WTC11 (cell line): ENCODE data around the gene SCARB2. TPM values are rescaled to one million over a fixed set of nuclear protein-coding genes. Genes with fewer than 3 reads are reported as not detected.
"Not testable (repeated sequence)": the region's sequence is repeated elsewhere in the genome, so short reads cannot be mapped to it uniquely, and the experiment has no call there.

ENCODE experiments used
- ATAC-seq: fragments of 200-7000 bp; cut with Tn5 transposase; 2 replicates; pipeline ENCODE4 v1.10.0; 2021; ENCODE audit warnings: mild to moderate bottlenecking, moderate library complexity
- CTCF ChIA-PET: fragments of 300-600 bp; sonication (Branson Sonifier 250); formaldehyde crosslinking; loops from one replicate; lab custom pipeline; 2021; ENCODE audit warnings: antibody characterized with exemption; lab: Charles Lee
- POLR2A ChIA-PET: fragments of 350-600 bp; sonication (Branson Sonifier 250); formaldehyde crosslinking; loops from one replicate; lab custom pipeline; 2021; ENCODE audit warnings: antibody characterized with exemption; lab: Charles Lee
- DNase-seq: peaks from one replicate; pipeline ENCODE4 v3.0.0; 2021; ENCODE audit warnings: low spot score
- H3K27ac Mint-ChIP-seq: 2 replicates; pipeline ENCODE4 v1.8.0; 2021; ENCODE audit warnings: mixed read lengths
- H3K27me3 Mint-ChIP-seq: 2 replicates; pipeline ENCODE4 v1.8.0; 2021; ENCODE audit warnings: low read depth, mild to moderate bottlenecking, moderate library complexity, mixed read lengths
- H3K36me3 Mint-ChIP-seq: 2 replicates; pipeline ENCODE4 v1.8.0; 2021; ENCODE audit warnings: mixed read lengths
- H3K4me1 Mint-ChIP-seq: 2 replicates; pipeline ENCODE4 v1.8.0; 2022; ENCODE audit warnings: mixed read lengths
- H3K4me3 Mint-ChIP-seq: 2 replicates; pipeline ENCODE4 v1.8.0; 2021; ENCODE audit warnings: mild to moderate bottlenecking, moderate library complexity, mixed read lengths
- H3K9me3 Mint-ChIP-seq: 2 replicates; pipeline ENCODE4 v1.8.0; 2021; ENCODE audit warnings: mixed read lengths
- AR ChIP-seq: fragments of 250-450 bp; sonication (Bioruptor Pico); IDR thresholded peaks from 2 replicates; pipeline ENCODE4 v1.9.0; 2021; ENCODE audit warnings: mild to moderate bottlenecking
- CBFB ChIP-seq: sonication (generic); formaldehyde crosslinking; IDR thresholded peaks from 2 replicates; pipeline ENCODE4 v1.8.1; 2022; ENCODE audit warnings: mild to moderate bottlenecking, low read depth, missing genetic modification reagents
- E2F1 ChIP-seq: sonication (generic); formaldehyde crosslinking; IDR thresholded peaks from 2 replicates; pipeline ENCODE4 v1.8.0; 2022; ENCODE audit warnings: mild to moderate bottlenecking, missing genetic modification reagents
- ERG ChIP-seq: fragments of 250-450 bp; sonication (Bioruptor Pico); IDR thresholded peaks from 2 replicates; pipeline ENCODE4 v1.8.0; 2021; ENCODE audit warnings: mild to moderate bottlenecking
- FOXJ3 ChIP-seq: sonication (generic); formaldehyde crosslinking; IDR thresholded peaks from 2 replicates; pipeline ENCODE4 v1.9.0; 2021; ENCODE audit warnings: missing genetic modification reagents, mild to moderate bottlenecking, borderline replicate concordance
- HMGA2 ChIP-seq: fragments of 250-450 bp; sonication (Bioruptor Pico); IDR thresholded peaks from 2 replicates; pipeline ENCODE4 v1.4.0; 2021; ENCODE audit warnings: mild to moderate bottlenecking, moderate library complexity
- MLX ChIP-seq: sonication (generic); formaldehyde crosslinking; IDR thresholded peaks from 2 replicates; pipeline ENCODE4 v1.8.1; 2023; ENCODE audit warnings: mild to moderate bottlenecking, missing genetic modification reagents, moderate library complexity
- NR1H2 ChIP-seq: sonication (generic); formaldehyde crosslinking; IDR thresholded peaks from 2 replicates; pipeline ENCODE4 v1.9.0; 2021; ENCODE audit warnings: mild to moderate bottlenecking, moderate library complexity, missing genetic modification reagents
- SMAD3 ChIP-seq: sonication (generic); formaldehyde crosslinking; IDR thresholded peaks from 2 replicates; pipeline ENCODE4 v1.8.0; 2022; ENCODE audit warnings: missing genetic modification reagents, mild to moderate bottlenecking, borderline replicate concordance
- SOX15 ChIP-seq: fragments of 250-450 bp; sonication (Bioruptor Pico); IDR thresholded peaks from 2 replicates; pipeline ENCODE4 v1.9.0; 2021; ENCODE audit warnings: mild to moderate bottlenecking
- TEAD4 ChIP-seq: sonication (generic); formaldehyde crosslinking; IDR thresholded peaks from 2 replicates; pipeline ENCODE4 v1.8.0; 2022; ENCODE audit warnings: mild to moderate bottlenecking, missing genetic modification reagents
- ZNF138 ChIP-seq: sonication (generic); formaldehyde crosslinking; conservative IDR thresholded peaks from 2 replicates; pipeline ENCODE4 v1.8.1; 2022; ENCODE audit warnings: mild to moderate bottlenecking, moderate library complexity, missing genetic modification reagents
- ZNF263 ChIP-seq: sonication (generic); formaldehyde crosslinking; IDR thresholded peaks from 2 replicates; pipeline ENCODE4 v1.8.1; 2022; ENCODE audit warnings: low read depth, mild to moderate bottlenecking, moderate library complexity, missing genetic modification reagents
- total RNA-seq: library from RNA; stranded (reverse); gene quantifications from 3 replicates; pipeline ENCODE4 v1.2.3, GENCODE V29; 2021
- TF ChIP-seq, protein P1 (sequence below): sonication (generic); formaldehyde crosslinking; IDR thresholded peaks from 2 replicates; pipeline ENCODE4 v1.8.1; 2023; ENCODE audit warnings: mild to moderate bottlenecking, missing genetic modification reagents
- TF ChIP-seq, protein P2 (sequence below): sonication (generic); formaldehyde crosslinking; IDR thresholded peaks from 2 replicates; pipeline ENCODE4 v1.8.1; 2023; ENCODE audit warnings: mild to moderate bottlenecking, moderate library complexity, missing genetic modification reagents
- TF ChIP-seq, protein P3 (sequence below): sonication (generic); formaldehyde crosslinking; IDR thresholded peaks from 2 replicates; pipeline ENCODE4 v1.8.1; 2023; ENCODE audit warnings: mild to moderate bottlenecking, missing genetic modification reagents

The SCARB2 gene
- total RNA-seq, 1 experiment from 2014 or later: 38.0 TPM

DNA sequence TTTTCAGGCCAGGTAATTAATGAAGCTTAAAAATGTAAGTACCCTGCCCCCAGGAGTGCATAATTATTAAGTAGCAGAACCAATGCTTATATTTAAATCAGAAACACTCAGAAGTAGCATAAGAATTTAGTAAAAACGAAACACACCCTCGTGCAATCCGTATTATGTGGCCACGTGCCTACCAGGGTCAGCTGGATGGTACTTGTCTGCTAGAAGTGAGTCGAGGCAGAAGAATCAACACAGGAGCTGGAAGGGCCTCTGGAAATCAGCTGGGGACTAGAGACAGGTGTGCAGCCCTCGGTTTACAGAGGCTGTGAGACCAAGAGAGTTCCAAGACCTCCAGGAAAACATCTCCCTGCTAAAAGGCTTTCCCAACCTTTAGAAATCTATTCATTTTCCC is 37.3 kb upstream of the SCARB2 start (continued):
- TF ChIP-seq HMGA2 (CRISPR knock-in tag) (no peak), TEAD4 (no peak), SOX15 (CRISPR knock-in tag) (no peak)

GRCh38 chr4:76246852-76247251 is 33.2 kb upstream of the SCARB2 start:
- DNase-seq: no peak
- Mint-ChIP-seq H3K4me1 (peaks cover 13% of the 10 kb centered on the region), H3K4me3 (no peak overlapping the region), H3K36me3 (no peaks in the 10 kb centered on the region), H3K27ac (no peak overlapping the region), H3K9me3 (0 out of 2 replicates have a peak, but pooled peaks cover 3% of the 10 kb centered on the region)
- ChIA-PET POLR2A (no interaction called here), CTCF (no interaction called here)
- TF ChIP-seq, protein P1, sequence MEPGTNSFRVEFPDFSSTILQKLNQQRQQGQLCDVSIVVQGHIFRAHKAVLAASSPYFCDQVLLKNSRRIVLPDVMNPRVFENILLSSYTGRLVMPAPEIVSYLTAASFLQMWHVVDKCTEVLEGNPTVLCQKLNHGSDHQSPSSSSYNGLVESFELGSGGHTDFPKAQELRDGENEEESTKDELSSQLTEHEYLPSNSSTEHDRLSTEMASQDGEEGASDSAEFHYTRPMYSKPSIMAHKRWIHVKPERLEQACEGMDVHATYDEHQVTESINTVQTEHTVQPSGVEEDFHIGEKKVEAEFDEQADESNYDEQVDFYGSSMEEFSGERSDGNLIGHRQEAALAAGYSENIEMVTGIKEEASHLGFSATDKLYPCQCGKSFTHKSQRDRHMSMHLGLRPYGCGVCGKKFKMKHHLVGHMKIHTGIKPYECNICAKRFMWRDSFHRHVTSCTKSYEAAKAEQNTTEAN (CRISPR knock-in tag): no peak
- TF ChIP-seq AR (CRISPR knock-in tag) (no peak), E2F1 (CRISPR knock-in tag) (no peak)
- TF ChIP-seq, protein P2, sequence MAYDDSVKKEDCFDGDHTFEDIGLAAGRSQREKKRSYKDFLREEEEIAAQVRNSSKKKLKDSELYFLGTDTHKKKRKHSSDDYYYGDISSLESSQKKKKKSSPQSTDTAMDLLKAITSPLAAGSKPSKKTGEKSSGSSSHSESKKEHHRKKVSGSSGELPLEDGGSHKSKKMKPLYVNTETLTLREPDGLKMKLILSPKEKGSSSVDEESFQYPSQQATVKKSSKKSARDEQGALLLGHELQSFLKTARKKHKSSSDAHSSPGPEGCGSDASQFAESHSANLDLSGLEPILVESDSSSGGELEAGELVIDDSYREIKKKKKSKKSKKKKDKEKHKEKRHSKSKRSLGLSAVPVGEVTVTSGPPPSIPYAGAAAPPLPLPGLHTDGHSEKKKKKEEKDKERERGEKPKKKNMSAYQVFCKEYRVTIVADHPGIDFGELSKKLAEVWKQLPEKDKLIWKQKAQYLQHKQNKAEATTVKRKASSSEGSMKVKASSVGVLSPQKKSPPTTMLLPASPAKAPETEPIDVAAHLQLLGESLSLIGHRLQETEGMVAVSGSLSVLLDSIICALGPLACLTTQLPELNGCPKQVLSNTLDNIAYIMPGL: no peak
- TF ChIP-seq, all 79 proteins: peak for 0
- H3K27me3 Mint-ChIP-seq: peaks cover 26% of the 10 kb centered on the region
- ATAC-seq: no peak

- DNase-seq (no peak), ATAC-seq (no peak)
- no peaks in the 10 kb centered on the region for H3K36me3 Mint-ChIP-seq
- H3K4me3 Mint-ChIP-seq: no peak overlapping the region
- ChIA-PET CTCF (no interaction called here), POLR2A (no interaction called here)
- no peak for TF ChIP-seq MLX (CRISPR knock-in tag)
- TF ChIP-seq NR1H2 (CRISPR knock-in tag): no peak
- no peak for TF ChIP-seq ERG (CRISPR knock-in tag)
- TF ChIP-seq CBFB (CRISPR knock-in tag): no peak
- TF ChIP-seq ZNF263 (CRISPR knock-in tag): no peak
- no peak for TF ChIP-seq SMAD3 (CRISPR knock-in tag)
- no peak for TF ChIP-seq ZNF138 (CRISPR knock-in tag)
- no peak for TF ChIP-seq AR (CRISPR knock-in tag)
- TF ChIP-seq, protein P3, sequence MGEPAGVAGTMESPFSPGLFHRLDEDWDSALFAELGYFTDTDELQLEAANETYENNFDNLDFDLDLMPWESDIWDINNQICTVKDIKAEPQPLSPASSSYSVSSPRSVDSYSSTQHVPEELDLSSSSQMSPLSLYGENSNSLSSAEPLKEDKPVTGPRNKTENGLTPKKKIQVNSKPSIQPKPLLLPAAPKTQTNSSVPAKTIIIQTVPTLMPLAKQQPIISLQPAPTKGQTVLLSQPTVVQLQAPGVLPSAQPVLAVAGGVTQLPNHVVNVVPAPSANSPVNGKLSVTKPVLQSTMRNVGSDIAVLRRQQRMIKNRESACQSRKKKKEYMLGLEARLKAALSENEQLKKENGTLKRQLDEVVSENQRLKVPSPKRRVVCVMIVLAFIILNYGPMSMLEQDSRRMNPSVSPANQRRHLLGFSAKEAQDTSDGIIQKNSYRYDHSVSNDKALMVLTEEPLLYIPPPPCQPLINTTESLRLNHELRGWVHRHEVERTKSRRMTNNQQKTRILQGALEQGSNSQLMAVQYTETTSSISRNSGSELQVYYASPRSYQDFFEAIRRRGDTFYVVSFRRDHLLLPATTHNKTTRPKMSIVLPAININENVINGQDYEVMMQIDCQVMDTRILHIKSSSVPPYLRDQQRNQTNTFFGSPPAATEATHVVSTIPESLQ (CRISPR knock-in tag): no peak
- no peak for TF ChIP-seq FOXJ3 (CRISPR knock-in tag)
- no peak overlapping the region for H3K27ac Mint-ChIP-seq
- H3K4me1 Mint-ChIP-seq: peaks cover 9% of the 10 kb centered on the region
- peaks cover 20% of the 10 kb centered on the region for H3K27me3 Mint-ChIP-seq
- H3K9me3 Mint-ChIP-seq: 0 out of 2 replicates have a peak, but pooled peaks cover 3% of the 10 kb centered on the region
Measured at GRCh38 chr4:76246025-76246424, 32.4 kb upstream of the SCARB2 start.

DNA sequence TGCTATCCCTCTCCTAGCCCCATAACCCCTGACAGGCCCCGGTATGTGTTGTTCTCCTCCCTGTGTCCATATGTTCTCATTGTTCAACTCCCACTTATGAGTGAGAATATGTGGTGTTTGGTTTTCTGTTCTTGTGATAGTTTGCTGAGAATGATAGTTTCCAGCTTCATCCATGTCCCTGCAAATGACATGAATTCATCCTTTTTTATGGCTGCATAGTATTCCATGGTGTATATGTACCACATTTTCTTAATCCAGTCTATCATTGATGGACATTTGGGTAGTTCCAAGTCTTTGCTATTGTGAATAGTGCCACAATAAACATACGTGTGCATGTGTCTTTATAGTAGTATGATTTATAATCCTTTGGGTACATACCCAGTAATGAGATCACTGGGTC is 30.3 kb upstream of the SCARB2 start:
- CTCF ChIA-PET: not testable (repeated sequence)

More for the DNA sequence above, 30.3 kb upstream of the SCARB2 start:
- H3K4me1 Mint-ChIP-seq, ATAC-seq, H3K27ac Mint-ChIP-seq, POLR2A ChIA-PET, H3K36me3 Mint-ChIP-seq, H3K4me3 Mint-ChIP-seq, DNase-seq: not testable (repeated sequence)
- peaks cover 20% of the 10 kb centered on the region for H3K9me3 Mint-ChIP-seq
- peaks cover 10% of the 10 kb centered on the region for H3K27me3 Mint-ChIP-seq
